Retinal pigment epithelial cell (primary cell): ENCODE results near the gene CAND2.
A peak's percentile ranks its signal among the peaks of the same experiment; 100 is the strongest.
"Not testable (repeated sequence)": the region's sequence is repeated elsewhere in the genome, so short reads cannot be mapped to it uniquely, and the experiment has no call there.

ENCODE experiments used
- DNase-seq: peaks from one replicate; pipeline ENCODE4 v3.0.0-alpha.2; 2010; ENCODE audit warnings: low read depth
- H3K4me3 ChIP-seq: 2 replicates; pipeline ENCODE4 v1.5.1; 2011; ENCODE audit warnings: mild to moderate bottlenecking, low read length, control low read depth, moderate library complexity
- TF ChIP-seq, protein P1 (sequence below): conservative IDR thresholded peaks from 2 replicates; pipeline ENCODE4 v1.5.1; 2011; ENCODE audit warnings: low read depth, low read length, control low read depth, inconsistent platforms

Gene CAND2

GRCh38 chr3:12871404-12871983, 75.0 kb downstream of the CAND2 start:
- no peak for DNase-seq
- TF ChIP-seq, protein P1, sequence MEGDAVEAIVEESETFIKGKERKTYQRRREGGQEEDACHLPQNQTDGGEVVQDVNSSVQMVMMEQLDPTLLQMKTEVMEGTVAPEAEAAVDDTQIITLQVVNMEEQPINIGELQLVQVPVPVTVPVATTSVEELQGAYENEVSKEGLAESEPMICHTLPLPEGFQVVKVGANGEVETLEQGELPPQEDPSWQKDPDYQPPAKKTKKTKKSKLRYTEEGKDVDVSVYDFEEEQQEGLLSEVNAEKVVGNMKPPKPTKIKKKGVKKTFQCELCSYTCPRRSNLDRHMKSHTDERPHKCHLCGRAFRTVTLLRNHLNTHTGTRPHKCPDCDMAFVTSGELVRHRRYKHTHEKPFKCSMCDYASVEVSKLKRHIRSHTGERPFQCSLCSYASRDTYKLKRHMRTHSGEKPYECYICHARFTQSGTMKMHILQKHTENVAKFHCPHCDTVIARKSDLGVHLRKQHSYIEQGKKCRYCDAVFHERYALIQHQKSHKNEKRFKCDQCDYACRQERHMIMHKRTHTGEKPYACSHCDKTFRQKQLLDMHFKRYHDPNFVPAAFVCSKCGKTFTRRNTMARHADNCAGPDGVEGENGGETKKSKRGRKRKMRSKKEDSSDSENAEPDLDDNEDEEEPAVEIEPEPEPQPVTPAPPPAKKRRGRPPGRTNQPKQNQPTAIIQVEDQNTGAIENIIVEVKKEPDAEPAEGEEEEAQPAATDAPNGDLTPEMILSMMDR, result no peak
- no peak overlapping the region for H3K4me3 ChIP-seq

- no peak for DNase-seq
- H3K4me3 ChIP-seq, result peak overlapping the region; percentile 33
- TF ChIP-seq, protein P1, result no peak
Observed at GRCh38 chr3:12875857-12876836, 79.7 kb downstream of the CAND2 start.

GRCh38 chr3:12877040-12877439, 80.6 kb downstream of the CAND2 start:
- DNase-seq, result no peak
- H3K4me3 ChIP-seq, result no peak overlapping the region
- TF ChIP-seq, protein P1, result no peak

DNA sequence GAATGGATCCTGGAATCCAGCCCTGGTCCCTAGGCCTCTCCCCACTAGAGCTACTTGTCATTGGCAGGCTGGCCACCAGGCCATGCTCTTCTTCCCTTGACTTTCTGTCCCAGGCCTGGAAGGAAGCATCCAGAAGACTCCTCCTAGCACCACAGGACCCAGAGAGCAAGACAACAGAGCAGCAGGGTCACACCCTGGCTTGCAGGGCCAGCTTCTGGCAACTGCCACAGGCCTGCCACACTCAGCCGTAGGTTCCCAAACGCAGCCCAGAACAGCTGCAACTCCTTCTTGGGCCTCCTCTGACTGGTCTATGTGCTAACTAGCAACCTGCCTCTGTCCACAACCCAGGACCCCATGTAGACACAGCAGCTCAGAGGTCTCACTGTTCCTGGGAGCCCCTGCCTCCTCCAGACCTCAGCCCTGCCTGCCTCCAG, 81.7 kb downstream of the CAND2 start:
- no peak overlapping the region for H3K4me3 ChIP-seq
- TF ChIP-seq, protein P1, result no peak
- DNase-seq, result no peak

- not testable (repeated sequence) for DNase-seq, H3K4me3 ChIP-seq
Observed at GRCh38 chr3:12878758-12879157, 82.3 kb downstream of the CAND2 start.

DNA sequence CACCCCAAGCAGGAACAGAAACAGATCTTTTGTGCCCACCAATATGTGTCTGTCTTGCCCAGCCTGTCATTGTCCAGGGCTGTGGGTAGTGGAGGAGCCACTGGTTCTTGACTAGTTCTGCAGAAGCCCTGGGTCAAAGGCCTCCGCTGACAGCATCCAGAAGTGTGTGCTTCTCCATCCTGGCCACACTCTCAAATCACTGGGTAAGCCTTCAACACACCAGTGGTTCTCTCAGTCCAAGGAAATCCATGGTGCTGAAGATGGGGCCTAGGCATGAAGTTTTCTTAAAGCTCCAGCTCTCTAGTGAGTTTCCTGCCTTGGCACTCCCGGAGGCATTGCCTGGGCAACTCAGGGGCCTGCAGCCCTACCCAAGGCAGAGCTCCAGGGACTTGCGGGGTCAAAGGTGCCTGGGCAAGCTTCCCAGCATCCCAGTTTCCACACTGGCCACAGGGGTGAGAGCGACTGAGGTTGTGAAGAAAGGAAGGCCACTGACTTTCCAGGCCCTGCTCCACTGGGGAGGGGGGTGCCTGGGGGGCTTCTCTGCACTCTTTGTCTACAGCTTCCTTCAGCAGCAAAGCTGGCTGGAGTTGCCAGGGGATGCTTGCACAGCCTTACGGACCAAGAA, 82.8 kb downstream of the CAND2 start:
- TF ChIP-seq, protein P1, result no peak
- DNase-seq, result no peak
- no peak overlapping the region for H3K4me3 ChIP-seq

- not testable (repeated sequence) for DNase-seq, H3K4me3 ChIP-seq
Observed at GRCh38 chr3:12881858-12882257, 85.4 kb downstream of the CAND2 start.
